ENCODE measurements around the gene FRG1. TPM values are rescaled to one million over a fixed set of nuclear protein-coding genes. Genes with fewer than 3 reads are reported as not detected.
"Not testable (repeated sequence)": the region's sequence is repeated elsewhere in the genome, so short reads cannot be mapped to it uniquely, and the experiment has no call there.

Gene FRG1
- polyA plus RNA-seq, 1 donor from 2014 or later = 104 TPM

DNA sequence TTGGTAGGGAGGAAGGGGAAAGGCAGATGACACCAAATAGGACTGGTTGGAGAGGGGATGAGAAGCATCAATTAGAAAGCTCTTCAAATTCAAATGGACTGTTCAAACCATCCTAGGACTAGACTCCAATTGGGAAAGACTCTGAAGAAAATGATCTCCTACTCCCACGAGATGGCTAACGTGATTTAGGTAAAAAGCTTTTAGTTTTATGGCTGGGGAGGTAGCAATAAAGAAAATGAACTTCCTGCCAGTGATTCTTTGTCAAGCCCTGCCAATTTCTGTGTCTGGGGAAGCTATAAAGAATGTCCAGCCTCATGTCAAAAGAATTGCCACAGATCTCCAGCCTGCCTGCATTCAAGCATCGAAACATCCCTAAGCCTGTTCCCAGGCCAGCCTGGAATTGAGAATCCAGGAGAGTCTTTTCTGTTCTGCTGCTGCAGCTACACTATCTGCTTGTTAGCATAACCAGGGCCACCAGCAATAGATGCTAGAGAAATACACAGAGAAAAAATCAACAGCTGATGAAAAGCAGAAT, 41.1 kb upstream of the FRG1 start:
- H3K4me2 ChIP-seq (ENCODE audit: low read length); H3K27ac ChIP-seq (ENCODE audit: low read length); H3K79me2 ChIP-seq (replicated peaks; ENCODE audit: insufficient read depth, low read length); H4K20me1 ChIP-seq (ENCODE audit: insufficient read depth); H2AFZ ChIP-seq (ENCODE audit: low read depth, low read length); H3K27me3 ChIP-seq (ENCODE audit: insufficient read depth, low read depth, low read length); H3K9me3 ChIP-seq (ENCODE audit: low read length); H3K4me3 ChIP-seq (ENCODE audit: low read length); H3F3A ChIP-seq (ENCODE audit: insufficient read depth, low read length, poor library complexity, severe bottlenecking); H3K9me2 ChIP-seq (ENCODE audit: insufficient read depth, low read length); H3K9ac ChIP-seq (ENCODE audit: low read length); H3K36me3 ChIP-seq (ENCODE audit: insufficient read depth, low read length): not testable (repeated sequence)

DNA sequence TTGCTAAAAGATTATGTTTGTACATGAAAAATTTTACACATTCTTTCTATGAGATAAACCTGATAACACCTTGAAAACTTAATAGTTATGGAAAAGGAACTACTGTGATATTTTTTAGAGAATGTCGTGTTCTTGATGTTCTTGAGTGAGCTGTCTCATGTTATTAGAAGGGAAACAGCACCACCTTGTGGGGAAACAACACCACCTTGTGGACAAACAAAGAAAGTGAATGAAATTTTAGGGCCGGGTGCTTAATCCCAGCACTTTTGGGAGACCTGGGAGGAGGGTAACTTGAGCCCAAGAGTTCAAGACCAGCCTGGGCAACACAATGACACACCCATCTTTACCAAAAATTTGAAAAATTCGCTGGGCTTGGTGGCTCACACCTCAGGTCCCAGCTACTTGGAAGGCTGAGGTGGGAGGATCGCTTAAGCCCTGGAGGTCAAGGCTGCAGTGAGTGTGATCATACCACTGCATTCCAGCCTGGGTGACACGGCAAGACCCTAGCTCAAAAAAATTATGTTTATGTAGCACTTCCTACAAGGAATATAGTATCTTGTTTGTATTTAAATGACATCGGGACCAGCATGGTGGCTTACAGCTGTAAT, 36.1 kb upstream of the FRG1 start:
- H3K27ac ChIP-seq (ENCODE audit: low read length); H3K79me2 ChIP-seq (replicated peaks; ENCODE audit: insufficient read depth, low read length); H3K9me2 ChIP-seq (ENCODE audit: insufficient read depth, low read length); H3K4me2 ChIP-seq (ENCODE audit: low read length); H3K4me3 ChIP-seq (ENCODE audit: low read length); H3F3A ChIP-seq (ENCODE audit: insufficient read depth, low read length, poor library complexity, severe bottlenecking); H3K36me3 ChIP-seq (ENCODE audit: insufficient read depth, low read length); H3K9ac ChIP-seq (ENCODE audit: low read length); H3K27me3 ChIP-seq (ENCODE audit: insufficient read depth, low read depth, low read length); H4K20me1 ChIP-seq (ENCODE audit: insufficient read depth); H3K9me3 ChIP-seq (ENCODE audit: low read length); H2AFZ ChIP-seq (ENCODE audit: low read depth, low read length): not testable (repeated sequence)
- TF ChIP-seq SMC3 (conservative IDR thresholded peaks at IDR 0.05; ENCODE audit: poor library complexity) = peak; percentile 75
- TF ChIP-seq, protein P1, sequence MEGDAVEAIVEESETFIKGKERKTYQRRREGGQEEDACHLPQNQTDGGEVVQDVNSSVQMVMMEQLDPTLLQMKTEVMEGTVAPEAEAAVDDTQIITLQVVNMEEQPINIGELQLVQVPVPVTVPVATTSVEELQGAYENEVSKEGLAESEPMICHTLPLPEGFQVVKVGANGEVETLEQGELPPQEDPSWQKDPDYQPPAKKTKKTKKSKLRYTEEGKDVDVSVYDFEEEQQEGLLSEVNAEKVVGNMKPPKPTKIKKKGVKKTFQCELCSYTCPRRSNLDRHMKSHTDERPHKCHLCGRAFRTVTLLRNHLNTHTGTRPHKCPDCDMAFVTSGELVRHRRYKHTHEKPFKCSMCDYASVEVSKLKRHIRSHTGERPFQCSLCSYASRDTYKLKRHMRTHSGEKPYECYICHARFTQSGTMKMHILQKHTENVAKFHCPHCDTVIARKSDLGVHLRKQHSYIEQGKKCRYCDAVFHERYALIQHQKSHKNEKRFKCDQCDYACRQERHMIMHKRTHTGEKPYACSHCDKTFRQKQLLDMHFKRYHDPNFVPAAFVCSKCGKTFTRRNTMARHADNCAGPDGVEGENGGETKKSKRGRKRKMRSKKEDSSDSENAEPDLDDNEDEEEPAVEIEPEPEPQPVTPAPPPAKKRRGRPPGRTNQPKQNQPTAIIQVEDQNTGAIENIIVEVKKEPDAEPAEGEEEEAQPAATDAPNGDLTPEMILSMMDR (IDR thresholded peaks at IDR 0.05; ENCODE audit: poor library complexity, severe bottlenecking) = peak; percentile 85
- peak; percentile 84 for TF ChIP-seq RAD21 (conservative IDR thresholded peaks at IDR 0.05)

DNA sequence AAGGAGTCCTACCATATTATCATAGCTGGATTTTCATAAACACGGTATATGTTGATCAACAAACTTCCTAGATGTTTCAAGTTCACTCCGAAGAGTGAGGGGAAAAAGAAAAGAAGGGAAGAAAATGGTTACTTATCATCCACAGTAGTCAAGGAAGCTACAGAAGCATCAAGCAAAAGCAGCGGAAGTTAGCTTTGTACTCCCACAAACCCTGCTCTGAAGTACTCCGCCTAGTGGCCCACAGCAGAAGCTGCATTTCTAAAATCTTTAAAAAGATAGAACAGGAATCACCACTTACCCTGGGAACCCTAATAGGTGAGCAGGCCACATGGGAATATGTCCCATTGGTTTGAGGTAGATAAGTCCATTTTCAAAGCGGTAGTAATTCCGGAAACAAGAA, 28.5 kb upstream of the FRG1 start:
- Histone ChIP-seq H4K20me1 (ENCODE audit: insufficient read depth) (no peaks in the 10 kb centered on the region), H3K4me3 (ENCODE audit: low read length) (no peak overlapping the region), H3K27ac (ENCODE audit: low read length) (no peak overlapping the region), H3F3A (ENCODE audit: insufficient read depth, low read length, poor library complexity, severe bottlenecking) (no peaks in the 10 kb centered on the region), H3K79me2 (replicated peaks; ENCODE audit: insufficient read depth, low read length) (no peaks in the 10 kb centered on the region), H2AFZ (ENCODE audit: low read depth, low read length) (no peak overlapping the region), H3K4me2 (ENCODE audit: low read length) (no peak overlapping the region), H3K27me3 (ENCODE audit: insufficient read depth, low read depth, low read length) (no peaks in the 10 kb centered on the region), H3K36me3 (ENCODE audit: insufficient read depth, low read length) (no peaks in the 10 kb centered on the region), H3K9me2 (ENCODE audit: insufficient read depth, low read length) (no peaks in the 10 kb centered on the region), H3K9me3 (ENCODE audit: low read length) (no peaks in the 10 kb centered on the region), H3K9ac (ENCODE audit: low read length) (no peak overlapping the region)
- TF ChIP-seq MXI1 (conservative IDR thresholded peaks at IDR 0.05; ENCODE audit: poor library complexity, severe bottlenecking) = no peak
- TF ChIP-seq SMC3 (conservative IDR thresholded peaks at IDR 0.05; ENCODE audit: poor library complexity) = no peak
- TF ChIP-seq EZH2 (IDR thresholded peaks at IDR 0.05; ENCODE audit: borderline replicate concordance, insufficient read depth, low read length, poor library complexity, severe bottlenecking) = no peak
- TF ChIP-seq, protein P2, sequence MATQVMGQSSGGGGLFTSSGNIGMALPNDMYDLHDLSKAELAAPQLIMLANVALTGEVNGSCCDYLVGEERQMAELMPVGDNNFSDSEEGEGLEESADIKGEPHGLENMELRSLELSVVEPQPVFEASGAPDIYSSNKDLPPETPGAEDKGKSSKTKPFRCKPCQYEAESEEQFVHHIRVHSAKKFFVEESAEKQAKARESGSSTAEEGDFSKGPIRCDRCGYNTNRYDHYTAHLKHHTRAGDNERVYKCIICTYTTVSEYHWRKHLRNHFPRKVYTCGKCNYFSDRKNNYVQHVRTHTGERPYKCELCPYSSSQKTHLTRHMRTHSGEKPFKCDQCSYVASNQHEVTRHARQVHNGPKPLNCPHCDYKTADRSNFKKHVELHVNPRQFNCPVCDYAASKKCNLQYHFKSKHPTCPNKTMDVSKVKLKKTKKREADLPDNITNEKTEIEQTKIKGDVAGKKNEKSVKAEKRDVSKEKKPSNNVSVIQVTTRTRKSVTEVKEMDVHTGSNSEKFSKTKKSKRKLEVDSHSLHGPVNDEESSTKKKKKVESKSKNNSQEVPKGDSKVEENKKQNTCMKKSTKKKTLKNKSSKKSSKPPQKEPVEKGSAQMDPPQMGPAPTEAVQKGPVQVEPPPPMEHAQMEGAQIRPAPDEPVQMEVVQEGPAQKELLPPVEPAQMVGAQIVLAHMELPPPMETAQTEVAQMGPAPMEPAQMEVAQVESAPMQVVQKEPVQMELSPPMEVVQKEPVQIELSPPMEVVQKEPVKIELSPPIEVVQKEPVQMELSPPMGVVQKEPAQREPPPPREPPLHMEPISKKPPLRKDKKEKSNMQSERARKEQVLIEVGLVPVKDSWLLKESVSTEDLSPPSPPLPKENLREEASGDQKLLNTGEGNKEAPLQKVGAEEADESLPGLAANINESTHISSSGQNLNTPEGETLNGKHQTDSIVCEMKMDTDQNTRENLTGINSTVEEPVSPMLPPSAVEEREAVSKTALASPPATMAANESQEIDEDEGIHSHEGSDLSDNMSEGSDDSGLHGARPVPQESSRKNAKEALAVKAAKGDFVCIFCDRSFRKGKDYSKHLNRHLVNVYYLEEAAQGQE (IDR thresholded peaks at IDR 0.05; ENCODE audit: borderline replicate concordance) = no peak
- TF ChIP-seq EP300 (conservative IDR thresholded peaks at IDR 0.05; ENCODE audit: poor library complexity, severe bottlenecking) = no peak
- TF ChIP-seq RAD21 (conservative IDR thresholded peaks at IDR 0.05) = no peak
- TF ChIP-seq POLR2AphosphoS5 (IDR thresholded peaks at IDR 0.05) = no peak
- no peak for TF ChIP-seq TAF1 (IDR thresholded peaks at IDR 0.05; ENCODE audit: low read depth)
- TF ChIP-seq, protein P1 (IDR thresholded peaks at IDR 0.05; ENCODE audit: poor library complexity, severe bottlenecking) = no peak

Data from neural cell (in vitro differentiated cells).